ENCODE measurements around the gene PON3. TPM values are rescaled to one million over a fixed set of nuclear protein-coding genes. Genes with fewer than 3 reads are reported as not detected.
A peak's percentile ranks its signal among the peaks of the same experiment; 100 is the strongest.

The PON3 gene
- total and polyA plus RNA-seq, 2 of the 8 experiments (the other 6 are each of a cell fraction or from before 2014, with no cell fraction given), result not detected

DNA sequence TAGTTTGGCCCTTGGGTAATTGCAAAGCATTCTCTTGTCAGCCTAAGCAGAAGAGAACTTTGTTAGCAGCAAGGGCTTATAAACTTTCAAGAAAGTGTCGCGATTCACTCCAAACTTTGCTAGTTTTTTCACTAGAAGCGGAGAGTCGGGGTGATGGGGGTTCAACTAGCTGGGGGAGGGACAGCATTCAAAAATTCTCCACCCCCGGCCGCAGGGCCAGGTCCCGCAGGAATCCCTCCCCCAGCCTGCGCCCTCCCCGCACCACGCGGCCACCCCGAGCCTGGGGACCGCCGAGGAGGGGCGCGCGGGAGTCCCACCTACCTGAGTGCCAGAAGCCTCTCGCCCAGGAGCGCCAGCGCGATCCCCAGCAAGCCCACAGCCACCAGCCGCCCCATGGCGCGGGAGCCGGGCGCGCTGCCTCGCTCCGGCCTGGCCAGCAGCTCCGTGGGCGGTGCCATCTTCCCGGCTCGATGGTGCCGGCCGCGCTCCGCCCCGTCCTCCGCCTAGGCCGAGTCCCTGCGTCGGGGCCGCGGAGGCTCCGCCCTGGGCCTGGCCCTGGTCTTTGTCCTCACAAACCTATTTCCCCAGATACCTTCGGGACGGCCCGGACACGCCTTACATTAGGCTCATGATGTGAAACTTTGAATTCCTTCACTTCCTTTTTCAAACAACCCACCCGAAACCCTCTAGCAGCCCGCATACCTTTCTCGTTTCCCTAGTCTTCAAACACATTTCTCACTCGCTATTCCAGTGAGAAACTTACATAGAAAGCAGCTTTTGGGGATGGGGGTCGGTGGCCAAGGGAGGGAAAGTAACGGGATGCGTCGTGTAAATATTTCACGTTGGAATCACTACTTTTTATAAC lies 38.6 kb upstream of the PON3 start, which contains the start of gene PON2 (continued):
- TF ChIP-seq EGR1 (IDR thresholded peaks at IDR 0.05; ENCODE audit: borderline replicate concordance, low read depth, low read length) (no peak), KDM4A (IDR thresholded peaks at IDR 0.05; ENCODE audit: low read depth, low read length, severe bottlenecking) (peak; percentile 77), CHD7 (IDR thresholded peaks at IDR 0.05; ENCODE audit: insufficient replicate concordance, low read length) (peak; percentile 14), HDAC6 (IDR thresholded peaks at IDR 0.05; ENCODE audit: low read depth, low read length) (no peak), YY1 (IDR thresholded peaks at IDR 0.05; ENCODE audit: low read depth, low read length) (peak; percentile 78), ASH2L (IDR thresholded peaks at IDR 0.05; ENCODE audit: low read length) (peak; percentile 96), JUND (IDR thresholded peaks at IDR 0.05; ENCODE audit: low read length) (no peak), PHF8 (conservative IDR thresholded peaks at IDR 0.05; ENCODE audit: low read depth, low read length) (peak; percentile 96), TBP (IDR thresholded peaks at IDR 0.05; ENCODE audit: low read depth, low read length) (peak; percentile 72; the same call in 1 of the 2 replicates), SP1 (IDR thresholded peaks at IDR 0.05; ENCODE audit: low read depth, low read length) (0 out of 2 replicates have a peak, but pooled peaks have one; percentile 5)
